Measurements from ENCODE around the gene FHIT. TPM values are rescaled to one million over a fixed set of nuclear protein-coding genes. Genes with fewer than 3 reads are reported as not detected.

Gene FHIT
- total RNA-seq, 1 donor from 2014 or later = 16.1 TPM

GRCh38 chr3:60509471-60509870, 741.8 kb downstream of the FHIT start:
- Mint-ChIP-seq H3K27me3 (no peaks in the 10 kb centered on the region), H3K4me1 (ENCODE audit: low read depth) (peaks cover 4% of the 10 kb centered on the region), H3K9me3 (ENCODE audit: low read depth) (peaks cover 17% of the 10 kb centered on the region), H3K36me3 (ENCODE audit: insufficient read depth) (peaks cover 2% of the 10 kb centered on the region), H3K27ac (no peak overlapping the region), H3K4me3 (ENCODE audit: low read depth) (no peak overlapping the region)
- no peak for DNase-seq (ENCODE audit: low spot score, unreplicated experiment)
- TF ChIP-seq, protein P1, sequence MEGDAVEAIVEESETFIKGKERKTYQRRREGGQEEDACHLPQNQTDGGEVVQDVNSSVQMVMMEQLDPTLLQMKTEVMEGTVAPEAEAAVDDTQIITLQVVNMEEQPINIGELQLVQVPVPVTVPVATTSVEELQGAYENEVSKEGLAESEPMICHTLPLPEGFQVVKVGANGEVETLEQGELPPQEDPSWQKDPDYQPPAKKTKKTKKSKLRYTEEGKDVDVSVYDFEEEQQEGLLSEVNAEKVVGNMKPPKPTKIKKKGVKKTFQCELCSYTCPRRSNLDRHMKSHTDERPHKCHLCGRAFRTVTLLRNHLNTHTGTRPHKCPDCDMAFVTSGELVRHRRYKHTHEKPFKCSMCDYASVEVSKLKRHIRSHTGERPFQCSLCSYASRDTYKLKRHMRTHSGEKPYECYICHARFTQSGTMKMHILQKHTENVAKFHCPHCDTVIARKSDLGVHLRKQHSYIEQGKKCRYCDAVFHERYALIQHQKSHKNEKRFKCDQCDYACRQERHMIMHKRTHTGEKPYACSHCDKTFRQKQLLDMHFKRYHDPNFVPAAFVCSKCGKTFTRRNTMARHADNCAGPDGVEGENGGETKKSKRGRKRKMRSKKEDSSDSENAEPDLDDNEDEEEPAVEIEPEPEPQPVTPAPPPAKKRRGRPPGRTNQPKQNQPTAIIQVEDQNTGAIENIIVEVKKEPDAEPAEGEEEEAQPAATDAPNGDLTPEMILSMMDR (IDR thresholded peaks at IDR 0.05; ENCODE audit: unreplicated experiment) = no peak

GRCh38 chr3:60504827-60505457, 746.3 kb downstream of the FHIT start:
- Mint-ChIP-seq H3K9me3 (ENCODE audit: low read depth) (peaks cover 5% of the 10 kb centered on the region), H3K27ac (no peak overlapping the region), H3K4me3 (ENCODE audit: low read depth) (no peak overlapping the region), H3K4me1 (ENCODE audit: low read depth) (no peaks in the 10 kb centered on the region), H3K27me3 (no peaks in the 10 kb centered on the region), H3K36me3 (ENCODE audit: insufficient read depth) (no peaks in the 10 kb centered on the region)
- TF ChIP-seq, protein P1 (IDR thresholded peaks at IDR 0.05; ENCODE audit: unreplicated experiment) = no peak
- DNase-seq (ENCODE audit: low spot score, unreplicated experiment) = no peak

DNA sequence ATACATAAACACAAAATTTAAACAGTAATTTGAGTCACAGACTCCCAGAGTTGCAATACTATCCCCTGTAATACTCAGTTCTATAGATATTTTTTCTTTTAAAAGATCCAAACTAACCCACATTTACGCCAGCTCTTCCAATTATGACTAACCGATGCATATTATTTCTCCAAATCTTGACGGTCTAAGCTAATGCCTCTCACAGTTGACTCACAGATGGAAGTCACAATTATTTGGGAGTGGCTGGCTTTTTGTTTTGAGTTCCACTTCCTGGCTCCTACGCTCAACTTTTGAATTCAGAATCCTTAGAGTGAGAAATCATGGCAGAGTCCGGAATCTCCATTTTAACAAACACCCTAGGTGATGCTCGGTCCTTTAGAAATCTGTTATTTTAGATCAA, 749.9 kb downstream of the FHIT start:
- DNase-seq (ENCODE audit: low spot score, unreplicated experiment) = no peak
- no peak overlapping the region for H3K4me3 Mint-ChIP-seq (ENCODE audit: low read depth)
- no peak overlapping the region for H3K27ac Mint-ChIP-seq
- TF ChIP-seq, protein P1 (IDR thresholded peaks at IDR 0.05; ENCODE audit: unreplicated experiment) = no peak
- peaks cover 3% of the 10 kb centered on the region for H3K36me3 Mint-ChIP-seq (ENCODE audit: insufficient read depth)
- no peaks in the 10 kb centered on the region for H3K27me3 Mint-ChIP-seq
- peaks cover 9% of the 10 kb centered on the region for H3K4me1 Mint-ChIP-seq (ENCODE audit: low read depth)
- peaks cover 3% of the 10 kb centered on the region for H3K9me3 Mint-ChIP-seq (ENCODE audit: low read depth)

- Mint-ChIP-seq H3K4me3 (ENCODE audit: low read depth) (no peak overlapping the region), H3K36me3 (ENCODE audit: insufficient read depth) (peaks cover 3% of the 10 kb centered on the region), H3K27me3 (no peaks in the 10 kb centered on the region), H3K4me1 (ENCODE audit: low read depth) (peaks cover 9% of the 10 kb centered on the region), H3K27ac (no peak overlapping the region), H3K9me3 (ENCODE audit: low read depth) (peaks cover 8% of the 10 kb centered on the region)
- TF ChIP-seq, protein P1 (IDR thresholded peaks at IDR 0.05; ENCODE audit: unreplicated experiment) = no peak
- no peak for DNase-seq (ENCODE audit: low spot score, unreplicated experiment)
These were observed 753.4 kb downstream of the FHIT start for GRCh38 chr3:60497902-60498301.

DNA sequence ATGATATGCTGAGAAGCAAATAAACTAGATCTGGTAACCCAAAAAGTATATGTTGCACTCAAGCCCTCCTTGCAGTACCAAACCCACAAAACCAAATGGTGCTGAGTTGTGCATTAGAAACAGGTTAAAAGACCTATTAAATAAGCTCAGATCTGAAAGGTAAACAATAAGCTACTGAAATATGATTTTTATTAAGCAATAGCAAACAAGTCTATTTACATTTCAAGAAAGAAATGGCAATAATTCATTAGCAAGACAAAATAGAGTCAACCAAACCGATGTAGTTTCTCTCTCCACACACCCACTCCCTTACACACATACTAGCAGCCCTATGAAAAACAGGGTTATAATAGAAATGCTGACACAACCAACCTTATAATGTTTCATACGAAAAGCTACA, 760.3 kb downstream of the FHIT start:
- Mint-ChIP-seq H3K36me3 (ENCODE audit: insufficient read depth) (no peaks in the 10 kb centered on the region), H3K27me3 (no peaks in the 10 kb centered on the region), H3K4me1 (ENCODE audit: low read depth) (peaks cover 19% of the 10 kb centered on the region), H3K4me3 (ENCODE audit: low read depth) (no peak overlapping the region), H3K9me3 (ENCODE audit: low read depth) (peaks cover 5% of the 10 kb centered on the region), H3K27ac (no peak overlapping the region)
- no peak for DNase-seq (ENCODE audit: low spot score, unreplicated experiment)
- TF ChIP-seq, protein P1 (IDR thresholded peaks at IDR 0.05; ENCODE audit: unreplicated experiment) = no peak
